ENCODE data around the gene SNED1.

The SNED1 gene

DNA sequence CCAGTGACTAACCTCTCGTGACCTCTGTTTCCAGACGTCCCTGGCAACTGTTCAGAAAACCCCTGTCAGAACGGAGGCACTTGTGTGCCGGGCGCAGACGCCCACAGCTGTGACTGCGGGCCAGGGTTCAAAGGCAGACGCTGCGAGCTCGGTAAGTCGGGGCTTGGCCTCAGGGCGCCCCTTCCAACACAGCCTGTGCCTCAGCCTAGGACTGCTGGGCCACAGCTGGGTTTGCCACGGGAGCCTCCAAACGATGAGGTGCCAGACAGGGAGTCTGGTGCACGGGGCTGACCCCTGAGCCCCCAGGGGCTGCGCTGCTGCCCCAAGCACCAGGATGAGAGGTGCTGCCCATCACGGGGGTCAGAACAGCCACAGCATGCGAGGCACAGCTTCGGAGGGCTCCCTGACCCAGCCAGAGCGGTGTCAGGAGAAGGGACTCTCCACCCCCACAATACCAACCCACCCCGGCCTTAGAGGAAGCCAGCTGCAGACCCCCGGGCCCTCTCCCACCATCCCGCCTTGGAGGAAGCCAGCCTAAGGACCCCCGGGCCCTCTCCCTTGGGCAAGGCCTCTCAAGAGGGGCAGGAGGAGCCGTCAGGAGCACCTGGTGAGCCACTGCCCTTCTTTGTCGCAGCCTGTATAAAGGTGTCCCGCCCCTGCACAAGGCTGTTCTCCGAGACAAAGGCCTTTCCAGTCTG lies 83.4 kb downstream of the SNED1 start:
- Histone ChIP-seq H2AFZ (ENCODE audit: low read length) (no peak overlapping the region), H3K9ac (ENCODE audit: low read depth, low read length, poor library complexity, severe bottlenecking) (no peak overlapping the region), H3K27me3 (ENCODE audit: insufficient read depth, low read length, poor library complexity, severe bottlenecking) (no peaks in the 10 kb centered on the region), H3K4me2 (ENCODE audit: low read depth, low read length, poor library complexity, severe bottlenecking) (no peak overlapping the region), H3K79me2 (ENCODE audit: insufficient read depth, low read length) (no peaks in the 10 kb centered on the region), H3K36me3 (ENCODE audit: insufficient read depth, low read length) (0 out of 2 replicates have a peak, but pooled peaks cover 5% of the 10 kb centered on the region), H3K4me1 (ENCODE audit: insufficient read depth, low read length, poor library complexity, severe bottlenecking) (no peaks in the 10 kb centered on the region), H3F3A (ENCODE audit: low read depth) (no peaks in the 10 kb centered on the region), H3K9me3 (ENCODE audit: insufficient read depth, low read depth, low read length) (no peaks in the 10 kb centered on the region), H4K20me1 (ENCODE audit: insufficient read depth, low read length, poor library complexity, severe bottlenecking) (no peaks in the 10 kb centered on the region), H3K9me2 (replicated peaks; ENCODE audit: low read depth, low read length) (no peaks in the 10 kb centered on the region), H3K4me3 (ENCODE audit: low read length, poor library complexity, severe bottlenecking) (no peak overlapping the region)
- no peak for TF ChIP-seq EZH2phosphoT487 (IDR thresholded peaks at IDR 0.05; ENCODE audit: borderline replicate concordance)
- TF ChIP-seq, protein P1, sequence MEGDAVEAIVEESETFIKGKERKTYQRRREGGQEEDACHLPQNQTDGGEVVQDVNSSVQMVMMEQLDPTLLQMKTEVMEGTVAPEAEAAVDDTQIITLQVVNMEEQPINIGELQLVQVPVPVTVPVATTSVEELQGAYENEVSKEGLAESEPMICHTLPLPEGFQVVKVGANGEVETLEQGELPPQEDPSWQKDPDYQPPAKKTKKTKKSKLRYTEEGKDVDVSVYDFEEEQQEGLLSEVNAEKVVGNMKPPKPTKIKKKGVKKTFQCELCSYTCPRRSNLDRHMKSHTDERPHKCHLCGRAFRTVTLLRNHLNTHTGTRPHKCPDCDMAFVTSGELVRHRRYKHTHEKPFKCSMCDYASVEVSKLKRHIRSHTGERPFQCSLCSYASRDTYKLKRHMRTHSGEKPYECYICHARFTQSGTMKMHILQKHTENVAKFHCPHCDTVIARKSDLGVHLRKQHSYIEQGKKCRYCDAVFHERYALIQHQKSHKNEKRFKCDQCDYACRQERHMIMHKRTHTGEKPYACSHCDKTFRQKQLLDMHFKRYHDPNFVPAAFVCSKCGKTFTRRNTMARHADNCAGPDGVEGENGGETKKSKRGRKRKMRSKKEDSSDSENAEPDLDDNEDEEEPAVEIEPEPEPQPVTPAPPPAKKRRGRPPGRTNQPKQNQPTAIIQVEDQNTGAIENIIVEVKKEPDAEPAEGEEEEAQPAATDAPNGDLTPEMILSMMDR (conservative IDR thresholded peaks at IDR 0.05; ENCODE audit: low read length) = no peak

DNA sequence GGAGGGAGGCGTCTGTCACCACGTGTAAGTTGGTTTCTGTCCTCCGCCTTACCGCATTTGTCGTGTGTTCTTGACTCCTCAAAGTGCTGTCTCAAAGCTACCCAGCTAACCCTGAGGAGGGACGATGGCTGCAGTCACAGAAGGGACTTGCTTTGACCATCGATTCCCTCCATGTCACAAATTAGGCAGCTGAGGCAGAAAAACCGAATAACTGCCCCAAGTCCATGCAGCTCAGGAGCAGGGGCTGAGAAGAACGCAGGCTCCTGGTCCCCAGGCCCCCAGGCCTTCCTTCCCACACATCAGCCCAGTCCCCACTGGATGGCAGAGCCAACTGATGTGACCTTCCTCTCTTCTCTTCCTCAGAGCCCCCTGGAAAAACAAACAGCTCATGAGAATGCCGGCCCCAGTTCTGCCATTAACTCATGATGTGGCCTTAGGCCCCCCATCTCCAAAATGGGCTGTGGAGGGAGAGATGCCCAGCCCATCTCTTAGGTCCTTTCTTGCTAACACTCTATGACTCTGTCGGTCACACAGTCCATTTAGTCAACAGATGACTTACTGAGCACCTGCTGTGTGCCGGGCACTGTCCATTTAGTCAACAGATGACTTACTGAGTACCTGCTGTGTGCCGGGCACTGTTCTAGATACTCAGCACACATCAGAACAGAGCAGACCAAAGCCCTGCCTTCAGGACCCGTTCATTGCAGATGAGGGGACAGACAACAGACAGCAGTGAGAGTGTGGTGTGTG lies 84.1 kb downstream of the SNED1 start:
- Histone ChIP-seq H3K4me3 (ENCODE audit: low read length, poor library complexity, severe bottlenecking) (no peak overlapping the region), H3K4me1 (ENCODE audit: insufficient read depth, low read length, poor library complexity, severe bottlenecking) (no peaks in the 10 kb centered on the region), H3K36me3 (ENCODE audit: insufficient read depth, low read length) (peaks cover 11% of the 10 kb centered on the region; the same call in 1 of the 2 replicates), H3K9me3 (ENCODE audit: insufficient read depth, low read depth, low read length) (no peaks in the 10 kb centered on the region), H3K9ac (ENCODE audit: low read depth, low read length, poor library complexity, severe bottlenecking) (no peak overlapping the region), H3K9me2 (replicated peaks; ENCODE audit: low read depth, low read length) (no peaks in the 10 kb centered on the region), H3K27me3 (ENCODE audit: insufficient read depth, low read length, poor library complexity, severe bottlenecking) (no peaks in the 10 kb centered on the region), H3K79me2 (ENCODE audit: insufficient read depth, low read length) (no peaks in the 10 kb centered on the region), H2AFZ (ENCODE audit: low read length) (no peak overlapping the region), H4K20me1 (ENCODE audit: insufficient read depth, low read length, poor library complexity, severe bottlenecking) (no peaks in the 10 kb centered on the region), H3F3A (ENCODE audit: low read depth) (no peaks in the 10 kb centered on the region), H3K4me2 (ENCODE audit: low read depth, low read length, poor library complexity, severe bottlenecking) (no peak overlapping the region)
- no peak for TF ChIP-seq EZH2phosphoT487 (IDR thresholded peaks at IDR 0.05; ENCODE audit: borderline replicate concordance)
- TF ChIP-seq, protein P1 (conservative IDR thresholded peaks at IDR 0.05; ENCODE audit: low read length) = no peak

DNA sequence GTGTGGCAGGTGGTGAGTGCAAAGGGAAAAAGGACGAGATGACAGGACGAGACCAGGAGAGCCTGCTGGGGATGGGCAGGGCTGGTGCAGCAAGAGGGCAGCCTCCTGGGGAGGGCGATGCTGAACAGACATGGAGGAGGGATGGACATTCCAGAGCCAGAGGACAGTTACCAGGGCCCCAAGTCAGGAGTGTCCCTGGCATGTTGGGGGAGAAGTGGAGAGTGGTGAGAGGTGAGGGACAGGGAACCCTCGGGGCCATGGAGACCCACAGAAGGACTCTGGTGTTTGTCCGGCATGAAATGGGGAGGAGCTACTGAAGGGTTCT lies 84.6 kb downstream of the SNED1 start:
- Histone ChIP-seq H3K4me3 (ENCODE audit: low read length, poor library complexity, severe bottlenecking) (no peak overlapping the region), H3K9me2 (replicated peaks; ENCODE audit: low read depth, low read length) (no peaks in the 10 kb centered on the region), H3F3A (ENCODE audit: low read depth) (no peaks in the 10 kb centered on the region), H4K20me1 (ENCODE audit: insufficient read depth, low read length, poor library complexity, severe bottlenecking) (no peaks in the 10 kb centered on the region), H3K79me2 (ENCODE audit: insufficient read depth, low read length) (no peaks in the 10 kb centered on the region), H3K27me3 (ENCODE audit: insufficient read depth, low read length, poor library complexity, severe bottlenecking) (no peaks in the 10 kb centered on the region), H3K4me2 (ENCODE audit: low read depth, low read length, poor library complexity, severe bottlenecking) (no peak overlapping the region), H3K36me3 (ENCODE audit: insufficient read depth, low read length) (peaks cover 17% of the 10 kb centered on the region; the same call in 1 of the 2 replicates), H2AFZ (ENCODE audit: low read length) (no peak overlapping the region), H3K4me1 (ENCODE audit: insufficient read depth, low read length, poor library complexity, severe bottlenecking) (no peaks in the 10 kb centered on the region), H3K9me3 (ENCODE audit: insufficient read depth, low read depth, low read length) (no peaks in the 10 kb centered on the region), H3K9ac (ENCODE audit: low read depth, low read length, poor library complexity, severe bottlenecking) (no peak overlapping the region)
- TF ChIP-seq, protein P1 (conservative IDR thresholded peaks at IDR 0.05; ENCODE audit: low read length) = no peak
- no peak for TF ChIP-seq EZH2phosphoT487 (IDR thresholded peaks at IDR 0.05; ENCODE audit: borderline replicate concordance)

All from Loucy (cell line).